ENCODE measurements around the gene SGCA.

The SGCA gene

GRCh38 chr17:50209133-50209471, 43.3 kb downstream of the SGCA start:
- no peak overlapping the region for H3K4me3 ChIP-seq (ENCODE audit: low read depth, low read length)

GRCh38 chr17:50209472-50210239, 43.9 kb downstream of the SGCA start:
- TF ChIP-seq CTCF (IDR thresholded peaks at IDR 0.05; ENCODE audit: low read depth, low read length), result no peak
- H3K4me3 ChIP-seq (ENCODE audit: low read depth, low read length), result peak overlapping the region; percentile 56

More at GRCh38 chr17:50209133-50209471, 43.3 kb downstream of the SGCA start:
- no peak for TF ChIP-seq CTCF (IDR thresholded peaks at IDR 0.05; ENCODE audit: low read depth, low read length)

DNA sequence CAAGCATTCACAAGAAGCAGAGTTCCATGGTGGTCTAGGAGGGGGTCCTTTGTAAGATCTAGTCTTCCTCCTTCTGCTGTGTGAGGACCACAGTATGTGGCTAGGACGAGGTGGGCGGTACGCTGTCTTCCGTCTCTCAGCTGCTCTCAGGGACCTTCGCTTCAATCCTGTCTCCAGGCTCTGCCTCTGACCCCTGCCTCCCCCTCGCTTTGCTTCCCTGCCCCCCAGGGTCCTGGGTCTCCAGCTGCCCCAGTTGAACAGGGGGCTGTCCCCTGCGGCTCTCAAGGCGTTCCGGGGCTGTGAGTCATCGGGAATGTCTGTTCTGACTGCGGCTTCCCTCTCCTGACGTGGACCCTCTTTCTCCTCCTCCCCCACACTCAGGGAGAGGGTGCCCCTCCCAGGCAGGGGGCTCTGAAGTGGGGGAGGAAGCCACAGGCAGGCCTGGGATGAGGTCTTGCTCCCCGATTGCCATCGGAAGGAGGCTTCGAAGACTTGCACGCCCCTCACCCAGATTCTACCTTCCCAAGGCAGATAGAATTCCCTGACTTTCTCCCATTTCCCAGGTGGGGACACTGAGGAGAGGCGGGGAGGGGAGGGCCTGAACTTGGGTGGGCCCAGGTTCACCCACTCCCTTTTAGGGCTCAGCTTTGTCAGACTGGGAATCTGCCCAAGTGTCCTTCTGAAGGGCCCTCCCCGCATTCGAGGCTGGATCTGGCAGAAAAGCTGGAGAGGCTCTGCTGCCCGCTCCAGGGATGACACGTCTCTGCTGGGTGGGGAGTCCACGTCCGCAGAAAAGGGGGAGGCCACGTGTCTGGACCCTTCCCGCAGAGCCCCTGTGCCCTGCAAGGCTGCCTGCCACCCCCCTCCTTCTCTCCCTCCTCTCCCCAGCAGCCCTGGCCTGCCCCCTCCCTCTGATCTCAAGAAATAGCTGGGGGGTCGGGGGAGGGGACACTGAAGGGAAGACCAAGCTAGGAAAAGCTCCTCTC, 44.7 kb downstream of the SGCA start:
- no peak for TF ChIP-seq CTCF (IDR thresholded peaks at IDR 0.05; ENCODE audit: low read depth, low read length)
- peak overlapping the region; percentile 56 for H3K4me3 ChIP-seq (ENCODE audit: low read depth, low read length)

DNA sequence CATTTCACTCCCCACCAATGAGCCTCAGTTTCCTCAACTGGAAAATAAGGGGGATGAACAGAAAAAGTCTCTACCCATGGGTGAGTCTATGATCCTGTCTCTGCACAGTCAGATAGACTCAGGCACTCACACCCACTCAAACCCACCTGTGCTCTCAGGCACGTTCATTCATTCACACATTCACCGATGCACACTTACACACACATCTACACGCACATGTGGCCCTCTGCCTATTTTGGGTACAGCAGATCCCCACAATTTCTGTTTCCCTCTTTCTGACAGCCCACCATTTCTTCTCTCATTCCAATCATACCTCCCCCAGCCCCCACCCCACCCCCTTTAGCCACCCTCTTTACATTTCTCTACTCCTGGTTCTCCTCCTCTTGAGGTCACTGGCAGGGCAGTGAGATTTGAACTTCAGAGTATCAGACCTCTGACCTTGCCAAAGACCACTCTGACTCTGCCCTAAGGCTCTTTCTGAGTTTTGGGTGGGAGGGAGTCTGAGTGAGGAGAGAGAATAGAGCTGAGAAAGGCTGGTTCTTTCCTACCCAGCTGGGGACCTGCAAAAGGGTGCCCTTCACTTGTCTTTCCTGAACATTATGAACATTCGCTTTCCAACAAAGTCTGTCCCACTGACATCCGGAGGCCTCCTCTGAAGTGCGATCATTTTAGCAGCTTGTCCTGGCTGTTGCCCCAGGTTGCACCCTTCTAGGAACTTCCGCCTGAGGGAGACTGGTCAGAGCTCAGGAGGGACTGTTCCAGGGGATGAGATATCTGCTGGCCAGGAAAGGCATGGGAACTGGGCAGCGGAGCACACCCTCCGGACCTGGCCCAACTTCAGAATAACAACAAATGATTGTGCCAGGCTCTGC, 45.7 kb downstream of the SGCA start:
- no peak for TF ChIP-seq CTCF (IDR thresholded peaks at IDR 0.05; ENCODE audit: low read depth, low read length)
- H3K4me3 ChIP-seq (ENCODE audit: low read depth, low read length), result peak overlapping the region; percentile 46

GRCh38 chr17:50212121-50212843, 46.5 kb downstream of the SGCA start:
- TF ChIP-seq CTCF (IDR thresholded peaks at IDR 0.05; ENCODE audit: low read depth, low read length), result no peak
- no peak overlapping the region for H3K4me3 ChIP-seq (ENCODE audit: low read depth, low read length)
